GM12878 (cell line): ENCODE results near the gene PLSCR4.

Source experiments
- POLR2AphosphoS5 ChIP-seq: IDR thresholded peaks from 2 replicates; pipeline ENCODE4 v1.6.1; 2011; ENCODE audit warnings: mild to moderate bottlenecking, low read length, inconsistent platforms
- RFX5 ChIP-seq: IDR thresholded peaks from 2 replicates; pipeline ENCODE4 v1.6.1; 2011; ENCODE audit warnings: low read depth, low read length, improper control_type of control experiment
- ZNF274 ChIP-seq: IDR thresholded peaks from one replicate; pipeline ENCODE4 v1.8.0; 2011; ENCODE audit not compliant: insufficient read length, insufficient read depth

DNA sequence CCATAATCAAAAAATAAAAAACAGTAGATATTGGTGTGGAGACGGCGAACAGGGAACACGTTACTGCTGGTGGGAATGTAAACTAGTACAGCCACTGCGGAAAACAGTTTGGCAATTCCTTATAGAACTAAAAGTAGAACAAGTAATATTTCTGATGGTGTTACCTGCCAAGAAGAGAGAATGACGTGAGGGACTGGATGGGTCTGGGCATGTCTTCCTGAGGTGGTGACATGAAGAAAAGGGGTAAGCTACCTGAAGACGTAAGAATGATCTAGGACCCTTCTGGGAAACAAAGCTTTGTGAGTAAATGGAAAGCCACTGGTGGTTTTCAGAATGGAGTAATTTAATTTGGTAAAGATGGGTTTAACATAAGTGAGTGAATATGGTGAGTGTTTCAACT is 70.5 kb downstream of the PLSCR4 start:
- TF ChIP-seq POLR2AphosphoS5 (no peak), ZNF274 (no peak), RFX5 (no peak)
